HG03175 (cell line): Measurements from ENCODE around the gene MTURN.

Experiments used
- ATAC-seq: cut with Tn5 transposase; IDR thresholded peaks from one replicate; pipeline ENCODE4 v1.9.1; 2021; ENCODE audit warnings: mild to moderate bottlenecking, moderate library complexity; ENCODE audit not compliant: unreplicated experiment

MTURN gene

GRCh38 chr7:30159698-30160143 lies 24.9 kb downstream of the MTURN start:
- ATAC-seq = no peak

- no peak for ATAC-seq
Observed at GRCh38 chr7:30160329-30160728, 25.5 kb downstream of the MTURN start.

- ATAC-seq = no peak
Observed at GRCh38 chr7:30162133-30162532, 27.3 kb downstream of the MTURN start.

- peak; percentile 36 for ATAC-seq
Observed at GRCh38 chr7:30162622-30163124, 27.9 kb downstream of the MTURN start.

GRCh38 chr7:30163231-30163894 lies 28.6 kb downstream of the MTURN start:
- peak; percentile 46 for ATAC-seq

GRCh38 chr7:30164567-30164966 lies 29.8 kb downstream of the MTURN start:
- ATAC-seq = no peak

GRCh38 chr7:30165590-30165989 lies 30.8 kb downstream of the MTURN start:
- no peak for ATAC-seq

GRCh38 chr7:30166155-30166840 lies 31.5 kb downstream of the MTURN start:
- no peak for ATAC-seq

- no peak for ATAC-seq
Observed at GRCh38 chr7:30166841-30167235, 32.1 kb downstream of the MTURN start.

GRCh38 chr7:30167901-30168300 lies 33.1 kb downstream of the MTURN start:
- no peak for ATAC-seq

- ATAC-seq = no peak
Observed at GRCh38 chr7:30168835-30169573, 34.2 kb downstream of the MTURN start.

GRCh38 chr7:30169579-30169978 lies 34.8 kb downstream of the MTURN start:
- no peak for ATAC-seq

GRCh38 chr7:30170476-30171205 lies 35.9 kb downstream of the MTURN start:
- ATAC-seq = no peak

GRCh38 chr7:30171766-30172447 lies 37.1 kb downstream of the MTURN start:
- no peak for ATAC-seq

- ATAC-seq = no peak
Observed at GRCh38 chr7:30172451-30172850, 37.7 kb downstream of the MTURN start.

GRCh38 chr7:30173058-30173897 lies 38.5 kb downstream of the MTURN start:
- no peak for ATAC-seq

- ATAC-seq = no peak
Observed at GRCh38 chr7:30175180-30175579, 40.4 kb downstream of the MTURN start.

- ATAC-seq = no peak
Observed at GRCh38 chr7:30175636-30176147, 40.9 kb downstream of the MTURN start.

- no peak for ATAC-seq
Observed at GRCh38 chr7:30176463-30177109, 41.8 kb downstream of the MTURN start.
